Osteoblast (primary cell): ENCODE results near the gene BCL11B. TPM values are rescaled to one million over a fixed set of nuclear protein-coding genes. Genes with fewer than 3 reads are reported as not detected.

Source experiments
- DNase-seq: peaks from one replicate; pipeline ENCODE4 v3.0.0; 2011; ENCODE audit warnings: low spot score, mixed read lengths; ENCODE audit not compliant: insufficient read length; ENCODE audit errors: missing footprints
- H2AFZ ChIP-seq: 2 replicates; pipeline ENCODE4 v1.6.0; 2011; ENCODE audit warnings: mild to moderate bottlenecking, low read length
- H3K27ac ChIP-seq: 2 replicates; pipeline ENCODE4 v1.5.1; 2011; ENCODE audit warnings: mild to moderate bottlenecking, low read depth, low read length, moderate library complexity
- H3K27me3 ChIP-seq: 2 replicates; pipeline ENCODE4 v1.6.0; 2012; ENCODE audit warnings: mild to moderate bottlenecking, control low read depth, inconsistent platforms, low read length, moderate library complexity; ENCODE audit not compliant: insufficient read depth
- H3K36me3 ChIP-seq: 2 replicates; pipeline ENCODE4 v1.5.1; 2011; ENCODE audit warnings: mild to moderate bottlenecking, low read length, control low read depth, moderate library complexity; ENCODE audit not compliant: insufficient read depth
- H3K4me1 ChIP-seq: 2 replicates; pipeline ENCODE4 v1.5.1; 2011; ENCODE audit warnings: mild to moderate bottlenecking, low read length, control low read depth, moderate library complexity; ENCODE audit not compliant: insufficient read depth
- H3K4me2 ChIP-seq: 2 replicates; pipeline ENCODE4 v1.6.0; 2011; ENCODE audit warnings: mild to moderate bottlenecking, low read length; ENCODE audit not compliant: insufficient read depth
- H3K4me3 ChIP-seq: fragments of 200-600 bp; sonication (generic); 3 replicates; pipeline ENCODE4 v1.5.1; 2012; ENCODE audit warnings: mild to moderate bottlenecking, low read length, inconsistent platforms; ENCODE audit not compliant: insufficient read depth
- H3K79me2 ChIP-seq: 2 replicates; pipeline ENCODE4 v1.6.0; 2012; ENCODE audit warnings: mild to moderate bottlenecking, low read length, control low read depth, inconsistent platforms; ENCODE audit not compliant: insufficient read depth
- H3K9me3 ChIP-seq: 2 replicates; pipeline ENCODE4 v1.5.1; 2011; ENCODE audit warnings: low read depth, low read length, control low read depth
- H4K20me1 ChIP-seq: 2 replicates; pipeline ENCODE4 v1.6.0; 2012; ENCODE audit warnings: mild to moderate bottlenecking, low read length, control low read depth; ENCODE audit not compliant: insufficient read depth
- CTCF ChIP-seq: IDR thresholded peaks from 2 replicates; pipeline ENCODE4 v1.5.1; 2011; ENCODE audit warnings: mild to moderate bottlenecking, low read depth, low read length, moderate library complexity; ENCODE audit errors: extremely low read depth
- total RNA-seq: library from RNA; depleted of rRNA; stranded (reverse); fragments of >200 nt; gene quantifications from 2 replicates; pipeline ENCODE4 v1.2.3, GENCODE V29; 2012

BCL11B gene
- total RNA-seq, 1 donor, result 0.36 TPM

DNA sequence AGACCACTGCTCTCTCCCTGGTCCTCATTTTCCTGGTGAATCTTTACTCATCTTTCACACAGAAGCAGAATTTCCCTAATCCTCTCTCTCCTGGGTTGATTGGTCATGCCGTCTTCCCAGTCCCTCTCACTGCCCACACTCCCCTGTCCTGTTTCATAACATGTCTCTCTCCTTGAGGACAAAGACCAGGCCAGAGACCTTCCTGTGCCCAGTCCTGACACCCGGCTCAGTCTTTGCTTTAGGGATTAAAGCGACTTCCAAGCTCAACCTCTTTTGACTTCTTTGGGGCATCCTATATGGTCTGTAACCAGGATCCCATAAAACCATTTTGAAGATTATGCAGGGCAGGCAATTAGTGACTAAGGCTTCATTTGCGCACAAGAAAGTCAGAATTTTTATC is 105.5 kb downstream of the BCL11B start:
- TF ChIP-seq CTCF, result no peak
- H3K79me2 ChIP-seq, result no peaks in the 10 kb centered on the region
- H3K27ac ChIP-seq, result no peak overlapping the region
- no peak overlapping the region for H2AFZ ChIP-seq
- H3K36me3 ChIP-seq, result no peaks in the 10 kb centered on the region
- no peaks in the 10 kb centered on the region for H3K27me3 ChIP-seq
- no peak overlapping the region for H3K4me2 ChIP-seq
- no peaks in the 10 kb centered on the region for H4K20me1 ChIP-seq
- no peaks in the 10 kb centered on the region for H3K4me1 ChIP-seq
- H3K9me3 ChIP-seq, result no peaks in the 10 kb centered on the region
- peak; percentile 38 for DNase-seq
- H3K4me3 ChIP-seq, result no peak overlapping the region

DNA sequence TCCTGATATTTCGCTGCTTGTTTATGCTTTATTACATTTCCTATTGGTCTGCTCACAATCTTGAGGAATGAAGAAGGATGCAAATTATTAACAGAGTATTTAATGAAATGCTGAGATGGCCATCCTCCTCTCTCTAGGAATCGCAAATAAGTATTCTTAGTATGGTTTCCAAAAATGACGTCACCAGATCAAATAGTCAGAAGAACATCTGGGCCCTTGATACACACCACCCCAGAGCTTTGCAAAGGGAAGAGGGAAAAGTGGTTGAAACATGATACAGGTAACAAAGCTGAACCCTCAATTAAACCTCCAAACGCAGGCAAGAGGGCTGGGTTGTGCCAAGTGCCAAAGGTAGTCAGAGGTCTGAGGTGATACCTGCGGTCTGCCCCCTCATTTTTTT is 107.3 kb downstream of the BCL11B start:
- H3K27me3 ChIP-seq, result no peaks in the 10 kb centered on the region
- H3K79me2 ChIP-seq, result no peaks in the 10 kb centered on the region
- no peaks in the 10 kb centered on the region for H3K4me1 ChIP-seq
- no peak overlapping the region for H3K4me2 ChIP-seq
- no peaks in the 10 kb centered on the region for H3K36me3 ChIP-seq
- no peak overlapping the region for H3K4me3 ChIP-seq
- no peak overlapping the region for H2AFZ ChIP-seq
- DNase-seq, result no peak
- H3K27ac ChIP-seq, result no peak overlapping the region
- no peaks in the 10 kb centered on the region for H3K9me3 ChIP-seq
- TF ChIP-seq CTCF, result no peak
- no peaks in the 10 kb centered on the region for H4K20me1 ChIP-seq

GRCh38 chr14:99163446-99163845 is 108.6 kb downstream of the BCL11B start:
- no peaks in the 10 kb centered on the region for H4K20me1 ChIP-seq
- no peaks in the 10 kb centered on the region for H3K27me3 ChIP-seq
- no peak overlapping the region for H3K4me2 ChIP-seq
- DNase-seq, result no peak
- no peak overlapping the region for H3K27ac ChIP-seq
- H3K4me1 ChIP-seq, result no peaks in the 10 kb centered on the region
- no peaks in the 10 kb centered on the region for H3K79me2 ChIP-seq
- H2AFZ ChIP-seq, result no peak overlapping the region
- H3K9me3 ChIP-seq, result no peaks in the 10 kb centered on the region
- no peak overlapping the region for H3K4me3 ChIP-seq
- no peaks in the 10 kb centered on the region for H3K36me3 ChIP-seq
- TF ChIP-seq CTCF, result no peak

DNA sequence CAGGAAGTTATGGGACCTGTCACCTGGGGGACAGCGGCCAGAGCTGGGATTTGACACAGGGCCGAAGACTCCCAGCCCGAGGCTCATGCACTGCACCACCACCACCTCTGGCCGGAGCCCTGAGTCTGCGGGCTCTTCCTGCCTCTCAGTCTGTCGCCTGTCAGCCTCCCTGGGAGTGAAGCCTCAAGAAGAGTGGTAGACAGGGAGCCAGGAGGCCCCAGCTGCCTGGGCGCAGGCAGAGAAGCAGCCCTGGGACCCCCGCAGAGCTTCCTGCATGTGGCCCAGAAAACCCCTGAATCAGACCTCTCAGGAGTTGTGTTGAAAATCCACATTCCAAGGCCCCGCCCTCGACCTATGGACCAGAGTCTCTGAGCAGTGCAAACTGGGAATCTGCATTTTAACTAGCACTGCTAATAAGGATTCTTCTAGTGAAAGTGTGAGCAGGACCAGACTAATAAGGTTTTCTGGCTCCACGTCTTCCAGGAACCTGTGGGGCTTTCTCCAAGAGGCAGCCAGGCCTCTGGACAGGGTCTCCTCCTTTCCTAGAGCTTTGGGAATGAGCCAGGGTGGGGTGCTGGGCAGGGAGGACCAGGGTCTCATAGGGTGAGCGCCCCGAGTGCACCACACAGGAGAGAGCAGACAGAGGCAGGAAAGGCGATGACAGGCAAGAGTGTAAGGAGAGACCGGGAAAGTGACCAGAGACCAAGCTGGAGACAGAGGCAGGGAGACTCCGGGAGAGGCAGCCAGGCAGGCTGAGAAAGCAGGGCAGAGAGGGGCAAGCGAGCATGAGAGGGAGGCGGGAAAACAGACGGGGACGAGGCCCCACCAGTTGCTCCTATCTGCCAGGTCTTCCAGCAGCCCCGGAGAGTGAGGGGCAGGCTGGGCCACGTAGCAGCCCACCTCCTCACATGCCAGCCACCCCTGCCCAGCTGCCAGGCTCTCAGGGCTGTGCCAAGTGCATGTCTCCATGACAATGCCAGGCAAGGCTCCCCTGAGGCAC is 112.4 kb downstream of the BCL11B start:
- Histone ChIP-seq H3K4me1 (no peaks in the 10 kb centered on the region), H3K27ac (no peak overlapping the region), H3K4me3 (no peak overlapping the region), H3K36me3 (no peaks in the 10 kb centered on the region), H3K79me2 (no peaks in the 10 kb centered on the region), H4K20me1 (no peaks in the 10 kb centered on the region), H3K27me3 (no peaks in the 10 kb centered on the region), H3K4me2 (no peak overlapping the region), H3K9me3 (no peaks in the 10 kb centered on the region), H2AFZ (no peak overlapping the region)
- DNase-seq, result peak; percentile 17
- TF ChIP-seq CTCF, result no peak
